ENCODE measurements around the gene OXCT2. TPM values are rescaled to one million over a fixed set of nuclear protein-coding genes. Genes with fewer than 3 reads are reported as not detected.
"Not testable (repeated sequence)": the region's sequence is repeated elsewhere in the genome, so short reads cannot be mapped to it uniquely, and the experiment has no call there.

Gene OXCT2
- 1.4 and 2.6 TPM in 2 replicates for total RNA-seq (2011; cell fraction: chromatin; rRNA removed; ENCODE audit: low replicate concordance)
- total RNA-seq (2011; cell fraction: nucleolus; rRNA removed), result 1.0 and 1.3 TPM in 2 replicates
- total RNA-seq (2011; cell fraction: nucleoplasm; rRNA removed), result 1.3 and 1.5 TPM in 2 replicates
- total RNA-seq (2014; rRNA removed) (0.54 and 0.57 TPM in 2 replicates), total RNA-seq (2014; rRNA removed; fragmentation: Illumina TruSeq; extraction: Trizol) (0.22 TPM in 1 of 2 replicates, not detected in the other), total RNA-seq (2015; rRNA removed; fragmentation: Illumina TruSeq; extraction: Trizol) (0.22 and 0.23 TPM in 2 replicates), total RNA-seq (2021) (0.31 and 0.64 TPM in 2 replicates), polyA plus RNA-seq (2011; rRNA removed) (0.08 and 0.39 TPM in 2 replicates), polyA plus RNA-seq (2014; fragmentation: Illumina TruSeq; extraction: Trizol) (0.21 and 0.37 TPM in 2 replicates), polyA plus RNA-seq (2014; fragmentation: Nextera tagmentation; extraction: Ambion mirVana) (not detected), polyA plus RNA-seq (2014; rRNA removed) (0.05 and 0.37 TPM in 2 replicates), polyA minus RNA-seq (2011; rRNA and poly(A)+ RNA removed) (0.28 and 0.33 TPM in 2 replicates), Bru-seq, nascent RNA (percentile 40 among the genes with signal in this experiment), BruChase-seq, experiment 1, labeled RNA remaining after a 2-hour chase (percentile 42 among the genes with signal in this experiment), BruChase-seq, experiment 2, labeled RNA remaining after a 6-hour chase (percentile 44 among the genes with signal in this experiment)
- 0.21 and 0.28 TPM in 2 replicates for polyA plus RNA-seq (2011; cell fraction: cytosol; rRNA removed)
- 1.2 and 1.5 TPM in 2 replicates for polyA plus RNA-seq (2011; cell fraction: nucleus; rRNA removed)
- 0.44 and 0.78 TPM in 2 replicates for polyA plus RNA-seq (2012)
- not detected in 2 replicates for polyA minus RNA-seq (2011; cell fraction: cytosol; rRNA and poly(A)+ RNA removed)
- not detected in 2 replicates for polyA minus RNA-seq (2011; cell fraction: nucleus; rRNA and poly(A)+ RNA removed)
- long read RNA-seq, experiment 1, result 0 reads
- long read RNA-seq, experiment 2, result 0 reads
- long read RNA-seq, experiment 3, result 0 reads

GRCh38 chr1:39771022-39771532 is at the start of gene OXCT2:
Gene OXCT2, minus strand, starts transcription at chr1:39771348. Its CDS starts 93 bp downstream, at chr1:39771255.
- H3K27ac ChIP-seq (ENCODE audit: extremely low read depth, low read depth, low read length); H3K36me3 ChIP-seq (ENCODE audit: control insufficient read depth, insufficient read depth, low read length); BruUV-seq (replicated peaks); H3K9me3 ChIP-seq (replicated peaks; ENCODE audit: control insufficient read depth, insufficient read depth, low read depth, low read length); H3K27me3 ChIP-seq (ENCODE audit: control insufficient read depth in 2 of 2, insufficient read depth in 2 of 2, low read length in 2 of 2); DNase-seq (ENCODE audit: extremely low read depth in 1 of 4, low spot score in 3 of 4); H3K79me2 ChIP-seq (ENCODE audit: control insufficient read depth, insufficient read depth, low read length); H3K4me2 ChIP-seq (ENCODE audit: insufficient read depth, low read length); POLR2A ChIA-PET; CTCF ChIA-PET (ENCODE audit: low intra/inter-chr PET ratio); H3K4me3 ChIP-seq; H2AFZ ChIP-seq (ENCODE audit: low read depth, low read length); H3K9me1 ChIP-seq (ENCODE audit: control insufficient read depth, insufficient read depth, low read length); intact Hi-C loops (cut with micrococcal nuclease); H4K20me1 ChIP-seq (replicated peaks; ENCODE audit: control insufficient read depth, insufficient read depth, low read length); ATAC-seq; H3K4me1 ChIP-seq (replicated peaks in 1 of 2; ENCODE audit: control insufficient read depth in 2 of 2, insufficient read depth in 2 of 2, low read length in 2 of 2); H3K9ac ChIP-seq (ENCODE audit: insufficient read depth in 1 of 2, low read depth in 2 of 2, low read length in 2 of 2); FAIRE-seq: not testable (repeated sequence)
- in situ Hi-C loops (cut with MboI), result loop anchor here (10.0 kb wide), 1 partner anchor 266 kb away; no protein-coding TSS in a partner anchor
- WGBS (ENCODE audit: insufficient coverage, low coverage, missing lambda C conversion rate), result 26% methylated on average over 15 of the region's 57 CpGs

Data from K562 (cell line).